HepG2 (cell line): ENCODE measurements around the gene NR1I2. TPM values are rescaled to one million over a fixed set of nuclear protein-coding genes. Genes with fewer than 3 reads are reported as not detected.

Source experiments
- AKAP8 ChIP-seq: sonication (generic); formaldehyde crosslinking; IDR thresholded peaks from 2 replicates; pipeline ENCODE4 v1.5.1; 2020; ENCODE audit warnings: mild to moderate bottlenecking, missing genetic modification reagents
- ATF7-NPFF ChIP-seq: sonication (generic); formaldehyde crosslinking; IDR thresholded peaks from 2 replicates; pipeline ENCODE4 v1.8.1; 2023; ENCODE audit warnings: mild to moderate bottlenecking, low read depth, missing genetic modification reagents, moderate library complexity
- CENPT ChIP-seq: sonication (generic); formaldehyde crosslinking; IDR thresholded peaks from 2 replicates; pipeline ENCODE4 v1.8.0; 2022; ENCODE audit warnings: low read depth, mild to moderate bottlenecking, moderate library complexity, missing genetic modification reagents
- FOSL2 ChIP-seq: sonication (generic); formaldehyde crosslinking; IDR thresholded peaks from 2 replicates; pipeline ENCODE4 v1.4.0; 2020; ENCODE audit warnings: missing genetic modification reagents
- GTF3A ChIP-seq: sonication (generic); formaldehyde crosslinking; conservative IDR thresholded peaks from 2 replicates; pipeline ENCODE4 v1.4.0; 2020; ENCODE audit warnings: mild to moderate bottlenecking, missing genetic modification reagents
- HOMEZ ChIP-seq: IDR thresholded peaks from 2 replicates; pipeline ENCODE4 v1.6.1; 2016; ENCODE audit warnings: low read depth
- KDM6A ChIP-seq: IDR thresholded peaks from 2 replicates; pipeline ENCODE4 v1.6.1; 2016; ENCODE audit warnings: low read depth
- KLF15 ChIP-seq: sonication (generic); formaldehyde crosslinking; IDR thresholded peaks from 2 replicates; pipeline ENCODE4 v1.8.1; 2023; ENCODE audit warnings: borderline replicate concordance, mild to moderate bottlenecking, inconsistent platforms, missing genetic modification reagents, mixed read lengths
- MIER2 ChIP-seq: IDR thresholded peaks from 2 replicates; pipeline ENCODE4 v1.6.1; 2016; ENCODE audit warnings: missing biosample characterization, missing genetic modification reagents
- MIER3 ChIP-seq: IDR thresholded peaks from 2 replicates; pipeline ENCODE4 v1.6.1; 2016; ENCODE audit warnings: missing compliant biosample characterization, borderline replicate concordance
- MYC ChIP-seq: sonication (generic); formaldehyde crosslinking; IDR thresholded peaks from 2 replicates; pipeline ENCODE4 v1.9.0; 2021; ENCODE audit warnings: missing genetic modification reagents, borderline replicate concordance
- NR2F1 ChIP-seq, 2 experiments: fragments of 450-650 bp in 1 of 2; formaldehyde crosslinking in 1 of 2; IDR thresholded peaks; 2 replicates each; pipeline versions ENCODE4 v1.5.0 to v1.6.1; 2016 to 2020; ENCODE audit warnings: mild to moderate bottlenecking in 1 of 2, missing compliant biosample characterization in 1 of 2, missing genetic modification reagents in 1 of 2, moderate library complexity in 1 of 2
- POLR2A ChIP-seq, 2 experiments: IDR thresholded peaks; 2 replicates each; pipeline ENCODE4 v1.6.1; 2011; ENCODE audit warnings: low read depth in 2 of 2, low read length in 2 of 2, mild to moderate bottlenecking in 1 of 2, moderate library complexity in 1 of 2; ENCODE audit not compliant: insufficient read depth in 1 of 2
- PRDM10 ChIP-seq: sonication (generic); formaldehyde crosslinking; IDR thresholded peaks from 2 replicates; pipeline ENCODE4 v1.4.0; 2020; ENCODE audit warnings: low read depth, missing genetic modification reagents
- SP5 ChIP-seq: IDR thresholded peaks from 2 replicates; pipeline ENCODE4 v1.6.1; 2016; ENCODE audit warnings: low read depth, borderline replicate concordance
- ZBTB20 ChIP-seq: sonication (generic); formaldehyde crosslinking; IDR thresholded peaks from 2 replicates; pipeline ENCODE4 v1.8.1; 2023; ENCODE audit warnings: missing genetic modification reagents, low read depth, mild to moderate bottlenecking, borderline replicate concordance
- ZFY ChIP-seq: sonication (generic); formaldehyde crosslinking; IDR thresholded peaks from 2 replicates; pipeline ENCODE4 v1.4.0; 2020; ENCODE audit warnings: missing genetic modification reagents
- ZNF264 ChIP-seq: sonication (generic); formaldehyde crosslinking; IDR thresholded peaks from 2 replicates; pipeline ENCODE4 v1.4.0; 2020; ENCODE audit warnings: missing genetic modification reagents
- ZNF274 ChIP-seq: sonication (generic); formaldehyde crosslinking; IDR thresholded peaks from 2 replicates; pipeline ENCODE4 v1.5.1; 2020; ENCODE audit warnings: mild to moderate bottlenecking, missing genetic modification reagents
- ZNF292 ChIP-seq: sonication (generic); formaldehyde crosslinking; IDR thresholded peaks from 2 replicates; pipeline ENCODE4 v1.8.1; 2022; ENCODE audit warnings: mild to moderate bottlenecking, low read depth, missing genetic modification reagents, borderline replicate concordance
- ZNF383 ChIP-seq: sonication (generic); formaldehyde crosslinking; IDR thresholded peaks from 2 replicates; pipeline ENCODE4 v1.4.0; 2020; ENCODE audit warnings: missing genetic modification reagents, mild to moderate bottlenecking, borderline replicate concordance
- ZNF749 ChIP-seq: sonication (generic); formaldehyde crosslinking; IDR thresholded peaks from 2 replicates; pipeline ENCODE4 v1.8.0; 2022; ENCODE audit warnings: mild to moderate bottlenecking, missing genetic modification reagents, moderate library complexity, borderline replicate concordance
- polyA plus RNA-seq, 8 experiments: library from polyadenylated mRNA; depleted of rRNA in 3 of 8; stranded (reverse) in 7 of 8; unstranded in 1 of 8; fragments of >200 nt; fragmentation: Illumina TruSeq in 4 of 8; extraction: Trizol in 4 of 8; gene quantifications; 2 replicates each; pipeline versions ENCODE4 v1.2.1 to v1.2.3, GENCODE V29; 2011 to 2016; ENCODE audit warnings: low read depth in 4 of 8, missing spikeins in 1 of 8, mixed read lengths in 1 of 8; ENCODE audit not compliant: insufficient read depth in 1 of 8
- total RNA-seq, 5 experiments: library from RNA; depleted of rRNA; stranded (reverse); fragments of >200 nt; fragmentation: Illumina TruSeq; extraction: Trizol; gene quantifications; 2 replicates each; pipeline ENCODE4 v1.2.3, GENCODE V29; 2016; ENCODE audit warnings: low read depth in 1 of 5

Gene NR1I2
- total and polyA plus RNA-seq, 2 of the 13 experiments (the other 11 are each of a cell fraction or from before 2014, with no cell fraction given), result 8.8 to 13.4 TPM

DNA sequence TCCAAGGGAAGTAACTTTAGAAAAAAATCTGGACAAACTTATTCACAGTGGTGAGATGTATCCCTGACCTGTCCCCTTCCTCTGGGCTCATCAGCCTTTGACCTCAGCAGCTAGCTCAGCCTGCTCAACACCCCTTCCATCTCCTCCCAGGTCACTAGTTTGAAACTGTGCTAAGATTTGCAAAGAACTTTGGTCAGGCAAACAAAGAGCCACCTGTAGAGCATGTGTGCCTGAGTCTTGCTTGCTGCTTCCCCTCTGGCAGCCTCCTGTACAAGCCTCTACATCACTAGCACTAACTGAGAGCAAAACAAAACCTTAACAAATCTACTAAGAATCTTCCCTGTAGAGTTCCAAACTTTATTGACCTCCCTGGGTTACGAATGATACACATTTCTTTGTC is 43.9 kb downstream of the NR1I2 start (continued):
- TF ChIP-seq ZNF749 (CRISPR knock-in tag), result no peak
- TF ChIP-seq HOMEZ (CRISPR knock-in tag), result peak; percentile 73; the same call in 1 of the 2 replicates
- no peak for TF ChIP-seq ZNF274 (CRISPR knock-in tag)
- TF ChIP-seq ZFY (CRISPR knock-in tag), result no peak
- TF ChIP-seq MIER2, result peak; percentile 62; the same call in 1 of the 2 replicates
- TF ChIP-seq KLF15 (CRISPR knock-in tag), result no peak
- no peak for TF ChIP-seq AKAP8 (CRISPR knock-in tag)
- peak; percentile 22; the same call in 1 of the 2 replicates for TF ChIP-seq FOSL2 (CRISPR knock-in tag)
- no peak; the same call in 1 of the 2 replicates for TF ChIP-seq ZBTB20
- TF ChIP-seq ZNF292 (CRISPR knock-in tag), result peak; percentile 75; the same call in 1 of the 2 replicates
- no peak for TF ChIP-seq CENPT (CRISPR knock-in tag)
- no peak for TF ChIP-seq ATF7-NPFF (CRISPR knock-in tag)
- TF ChIP-seq MYC, result peak; percentile 56; the same call in 1 of the 2 replicates
- peak; percentile 70 for TF ChIP-seq KDM6A
- peak; percentile 35 to 59; a peak in 3 of 4 replicates for TF ChIP-seq NR2F1 (CRISPR knock-in tag; IDR thresholded peaks at IDR 0.05)
- 0 out of 2 replicates have a peak, but pooled peaks have one; percentile 25 for TF ChIP-seq SP5 (CRISPR knock-in tag)
- TF ChIP-seq PRDM10 (CRISPR knock-in tag), result no peak
- no peak for TF ChIP-seq ZNF383 (CRISPR knock-in tag)
- 0 out of 2 replicates have a peak, but pooled peaks have one; percentile 41 for TF ChIP-seq ZNF264 (CRISPR knock-in tag)
- TF ChIP-seq GTF3A (CRISPR knock-in tag), result no peak
- peak; percentile 34; the same call in 1 of the 2 replicates for TF ChIP-seq MIER3 (CRISPR knock-in tag)
- no peak for TF ChIP-seq POLR2A (IDR thresholded peaks at IDR 0.05; ENCODE audit: insufficient read depth in 1 of 2, low read depth in 2 of 2, low read length in 2 of 2)
